NB4 (cell line): ENCODE data around the gene PEF1.

Experiments used
- DNase-seq: peaks from one replicate; pipeline ENCODE4 v3.0.0; 2010; ENCODE audit warnings: low read depth
- H3K4me3 ChIP-seq: one replicate; pipeline ENCODE4 v1.5.1; 2011; ENCODE audit warnings: mild to moderate bottlenecking, low read depth, low read length, moderate library complexity
- CTCF ChIP-seq: IDR thresholded peaks from one replicate; pipeline ENCODE4 v1.5.1; 2012; ENCODE audit warnings: low read depth, low read length
- MAX ChIP-seq: IDR thresholded peaks from 2 replicates; pipeline ENCODE4 v1.6.1; 2011; ENCODE audit warnings: low read depth, low read length
- MYC ChIP-seq: IDR thresholded peaks from 2 replicates; pipeline ENCODE4 v1.6.1; 2011; ENCODE audit warnings: low read depth, low read length
- POLR2A ChIP-seq: IDR thresholded peaks from 2 replicates; pipeline ENCODE4 v1.6.1; 2011; ENCODE audit warnings: mild to moderate bottlenecking; ENCODE audit not compliant: insufficient read length; ENCODE audit errors: extremely low read depth

PEF1 gene

GRCh38 chr1:31605908-31606427, 38.7 kb downstream of the PEF1 start:
- no peak for TF ChIP-seq MYC
- TF ChIP-seq MAX = no peak
- TF ChIP-seq CTCF = no peak
- TF ChIP-seq POLR2A = no peak
- no peak overlapping the region for H3K4me3 ChIP-seq
- DNase-seq = peak; percentile 75

- no peak overlapping the region for H3K4me3 ChIP-seq
- TF ChIP-seq POLR2A (no peak), MYC (no peak), MAX (no peak), CTCF (no peak)
- no peak for DNase-seq
Measured at GRCh38 chr1:31602081-31602480, 42.6 kb downstream of the PEF1 start.

- TF ChIP-seq MYC = no peak
- TF ChIP-seq CTCF = no peak
- no peak for TF ChIP-seq MAX
- no peak for TF ChIP-seq POLR2A
Measured at GRCh38 chr1:31600641-31601040, 44.0 kb downstream of the PEF1 start.

GRCh38 chr1:31598980-31599379, 45.7 kb downstream of the PEF1 start:
- no peak overlapping the region for H3K4me3 ChIP-seq
- TF ChIP-seq MYC = no peak
- no peak for TF ChIP-seq MAX
- no peak for TF ChIP-seq POLR2A
- no peak for TF ChIP-seq CTCF
- no peak for DNase-seq

More at GRCh38 chr1:31600641-31601040, 44.0 kb downstream of the PEF1 start:
- no peak for DNase-seq
- no peak overlapping the region for H3K4me3 ChIP-seq

GRCh38 chr1:31596737-31597097, 48.0 kb downstream of the PEF1 start:
- no peak for TF ChIP-seq POLR2A
- no peak for TF ChIP-seq MYC
- no peak for TF ChIP-seq CTCF
- no peak for TF ChIP-seq MAX
- DNase-seq = no peak

More at GRCh38 chr1:31596737-31597097, 48.0 kb downstream of the PEF1 start:
- H3K4me3 ChIP-seq = no peak overlapping the region
